Adrenal gland (tissue), 5 donors: ENCODE data around the gene KCNN3.

Source experiments
- POLR2A ChIP-seq, 2 donors: fragments of 450-650 bp; IDR thresholded peaks; one replicate each; pipeline ENCODE4 v1.6.1; 2017; ENCODE audit warnings: antibody characterized with exemption in 2 of 2, mild to moderate bottlenecking in 2 of 2, moderate library complexity in 1 of 2
- TF ChIP-seq, protein P1 (sequence below), 6 experiments: fragments of 450-650 bp in 4 of 6; fragments of 200-600 bp in 2 of 6; sonication (generic) in 1 of 6; IDR thresholded peaks; 1 replicate in 5 of 6; 2 replicates in 1 of 6; pipeline versions ENCODE4 v1.5.1 to v1.8.0; 2016 to 2021; ENCODE audit warnings: antibody characterized with exemption in 6 of 6, mild to moderate bottlenecking in 2 of 6, moderate library complexity in 1 of 6
- donor health status: DM: no; HTN: no; CAD: no.

- TF ChIP-seq, protein P1, sequence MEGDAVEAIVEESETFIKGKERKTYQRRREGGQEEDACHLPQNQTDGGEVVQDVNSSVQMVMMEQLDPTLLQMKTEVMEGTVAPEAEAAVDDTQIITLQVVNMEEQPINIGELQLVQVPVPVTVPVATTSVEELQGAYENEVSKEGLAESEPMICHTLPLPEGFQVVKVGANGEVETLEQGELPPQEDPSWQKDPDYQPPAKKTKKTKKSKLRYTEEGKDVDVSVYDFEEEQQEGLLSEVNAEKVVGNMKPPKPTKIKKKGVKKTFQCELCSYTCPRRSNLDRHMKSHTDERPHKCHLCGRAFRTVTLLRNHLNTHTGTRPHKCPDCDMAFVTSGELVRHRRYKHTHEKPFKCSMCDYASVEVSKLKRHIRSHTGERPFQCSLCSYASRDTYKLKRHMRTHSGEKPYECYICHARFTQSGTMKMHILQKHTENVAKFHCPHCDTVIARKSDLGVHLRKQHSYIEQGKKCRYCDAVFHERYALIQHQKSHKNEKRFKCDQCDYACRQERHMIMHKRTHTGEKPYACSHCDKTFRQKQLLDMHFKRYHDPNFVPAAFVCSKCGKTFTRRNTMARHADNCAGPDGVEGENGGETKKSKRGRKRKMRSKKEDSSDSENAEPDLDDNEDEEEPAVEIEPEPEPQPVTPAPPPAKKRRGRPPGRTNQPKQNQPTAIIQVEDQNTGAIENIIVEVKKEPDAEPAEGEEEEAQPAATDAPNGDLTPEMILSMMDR (IDR thresholded peaks at IDR 0.05): no peak
- TF ChIP-seq POLR2A (IDR thresholded peaks at IDR 0.05): no peak
Observed at GRCh38 chr1:154743526-154744036, 126.5 kb downstream of the KCNN3 start.
